Renal cortex interstitium (tissue), 15 donors: ENCODE measurements around the gene FUT1. TPM values are rescaled to one million over a fixed set of nuclear protein-coding genes. Genes with fewer than 3 reads are reported as not detected.
"Not testable (repeated sequence)": the region's sequence is repeated elsewhere in the genome, so short reads cannot be mapped to it uniquely, and the experiment has no call there.

Experiments
- DNase-seq, 11 donors: peaks; one replicate each; pipeline ENCODE4 v3.0.0-alpha.2; 2013; ENCODE audit warnings: low read depth in 9 of 11, low spot score in 4 of 11; ENCODE audit errors: extremely low read depth in 1 of 11
- long read RNA-seq, 16 experiments: transcript quantifications; one replicate each; lab custom pipeline, GENCODE V29; 2026
- polyA plus RNA-seq, 3 donors: library from polyadenylated mRNA; unstranded; fragments of 120-200 nt; gene quantifications; one replicate each; pipeline ENCODE4 v1.2.1, GENCODE V29; 2013; ENCODE audit not compliant: insufficient read length in 3 of 3

The FUT1 gene
- polyA plus RNA-seq = 1 to 10 TPM; 3.2 to 4.0 (median 3.3) TPM
- long read RNA-seq, donor 1 = 0 reads
- long read RNA-seq, donor 2 = 0 reads
- long read RNA-seq, donor 3 = 0 reads
- long read RNA-seq, donor 4 = 0 reads
- long read RNA-seq, donor 5 = 0 reads
- long read RNA-seq, donor 6 = 0 reads
- long read RNA-seq, donor 7 = 0 reads
- long read RNA-seq, donor 8, partial matches to known transcripts = 0 of 1 reads
- long read RNA-seq, donor 8, other reads (novel, unspliced or antisense) = 0 of 1 reads
- long read RNA-seq, donor 9, partial matches to known transcripts = 0 of 1 reads
- long read RNA-seq, donor 9, other reads (novel, unspliced or antisense) = 0 of 1 reads
- long read RNA-seq, donor 10 = 0 reads
- long read RNA-seq, donor 11, partial matches to known transcripts = 0 of 1 reads
- long read RNA-seq, donor 11, other reads (novel, unspliced or antisense) = 0 of 1 reads
- long read RNA-seq, donor 12, partial matches to known transcripts = 0 of 1 reads
- long read RNA-seq, donor 12, other reads (novel, unspliced or antisense) = 0 of 1 reads
- long read RNA-seq, donor 13 = 0 reads
- long read RNA-seq, donor 14 = 0 reads
- long read RNA-seq, donor 15 = 0 reads
- long read RNA-seq, donor 16 = 0 reads

DNA sequence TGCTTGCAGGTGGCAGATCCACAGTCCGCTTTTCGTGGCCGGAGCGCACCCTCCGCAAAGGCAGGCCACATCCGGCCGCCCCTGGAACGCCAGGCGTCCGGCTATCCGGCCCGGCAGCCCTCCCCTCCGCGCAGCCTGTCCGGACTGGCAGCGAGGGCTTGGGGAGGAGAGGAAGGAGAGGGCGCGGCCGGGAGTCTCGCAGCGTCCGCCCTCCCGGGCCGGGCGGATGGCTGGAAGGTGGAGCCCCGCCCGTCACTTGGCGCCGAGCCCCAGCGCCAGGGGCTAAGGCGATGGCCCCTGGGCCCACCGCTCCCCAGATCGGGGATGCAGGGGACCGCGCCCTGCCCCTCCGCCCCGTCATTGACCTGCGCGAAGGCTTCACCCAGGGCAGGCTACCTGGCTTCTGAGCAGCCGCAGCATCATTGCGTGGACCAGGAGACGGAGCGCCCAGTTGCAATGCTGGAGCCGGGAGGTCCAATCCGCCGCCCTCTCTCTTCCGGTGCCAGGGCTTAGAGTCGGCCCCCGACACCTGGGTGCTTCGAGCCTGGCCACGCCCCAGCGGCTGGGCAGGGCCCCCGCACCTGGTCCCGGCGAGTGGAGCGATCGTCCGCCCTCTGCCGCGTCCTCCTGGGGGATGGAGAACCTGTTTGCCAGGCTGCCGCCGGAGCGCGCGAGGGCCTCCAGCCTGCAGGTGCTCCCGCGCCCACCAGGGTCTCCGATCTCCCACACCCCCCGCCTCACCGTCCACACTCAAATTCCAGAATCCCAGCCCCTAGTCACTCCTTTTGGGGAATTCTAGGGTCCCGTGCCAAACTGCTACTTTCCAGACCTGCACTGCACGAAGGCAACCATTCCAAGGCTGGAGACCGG, at the start of gene FUT1:
TSS of gene FUT1 (minus strand) at position 146 of the 870 bp plus-strand sequence. CDS start 1,360 bp downstream, outside the sequence.
- DNase-seq = peak in 3 of 11 donors; percentile 64 to 77 (median 65)

DNA sequence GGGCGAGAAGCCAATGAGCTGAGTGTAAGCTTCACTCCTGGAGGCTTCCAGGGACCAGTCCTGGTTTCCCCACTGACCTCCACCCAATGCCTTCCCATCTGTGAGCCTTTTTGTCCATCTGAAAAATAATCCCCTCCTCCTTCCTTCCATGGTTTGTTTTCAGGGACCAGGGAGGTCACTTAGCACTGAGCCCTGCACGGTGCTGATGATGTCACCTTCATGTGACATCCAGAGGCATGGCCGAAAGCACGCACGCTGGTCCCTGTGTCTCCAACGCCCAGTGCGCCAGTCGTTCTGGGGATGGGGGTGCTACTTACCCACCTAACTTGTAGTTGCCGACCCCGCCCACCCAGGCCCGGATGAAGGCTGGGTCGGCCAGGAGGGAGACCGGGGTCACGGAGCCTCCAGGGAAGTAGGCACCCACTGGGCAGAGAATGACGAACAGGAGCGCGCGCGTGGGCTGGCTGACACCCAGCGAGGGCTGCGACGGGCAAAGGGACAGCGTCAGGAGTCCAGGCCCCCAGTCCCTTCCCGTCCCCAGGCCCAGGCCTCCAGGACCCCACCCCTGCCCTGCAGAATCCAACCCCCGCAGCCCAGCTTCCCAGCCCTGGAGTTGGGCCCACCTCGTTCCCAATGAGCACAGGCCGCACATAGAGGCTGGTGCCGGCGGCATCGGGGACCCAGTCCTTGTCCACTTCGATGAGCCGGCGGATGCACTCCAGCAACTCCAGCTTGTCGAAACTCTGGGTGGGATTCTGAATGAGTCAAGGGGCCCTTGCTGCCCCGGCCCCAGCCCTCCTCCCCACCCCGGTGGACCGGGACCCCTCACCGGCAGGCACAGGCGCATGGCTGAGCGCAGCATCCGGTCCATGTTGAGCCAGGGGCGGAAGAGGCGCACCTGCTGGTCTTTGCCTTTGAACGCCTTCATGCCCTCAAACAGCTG, 47.2 kb upstream of the FUT1 start:
- DNase-seq = no peak

DNA sequence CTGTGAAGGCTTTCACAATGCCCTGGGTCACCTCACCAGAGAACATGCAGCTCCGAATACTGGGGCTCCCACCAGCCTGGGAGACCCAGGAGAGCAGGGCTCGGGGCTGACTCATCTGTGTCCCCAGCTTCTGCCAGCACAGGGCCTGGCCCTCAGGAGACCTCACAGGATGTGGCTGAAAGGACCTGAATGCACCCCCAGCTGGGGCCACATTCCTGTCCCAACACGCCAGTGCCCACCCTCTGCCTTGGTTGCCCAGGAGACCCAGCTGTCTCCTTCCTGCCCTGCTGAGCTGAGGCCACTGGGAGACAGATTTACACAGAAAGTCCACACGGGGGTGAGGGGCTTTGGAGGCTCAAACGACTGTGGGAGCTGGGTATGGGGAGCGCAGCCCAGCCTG, 46.5 kb upstream of the FUT1 start:
- no peak for DNase-seq

DNA sequence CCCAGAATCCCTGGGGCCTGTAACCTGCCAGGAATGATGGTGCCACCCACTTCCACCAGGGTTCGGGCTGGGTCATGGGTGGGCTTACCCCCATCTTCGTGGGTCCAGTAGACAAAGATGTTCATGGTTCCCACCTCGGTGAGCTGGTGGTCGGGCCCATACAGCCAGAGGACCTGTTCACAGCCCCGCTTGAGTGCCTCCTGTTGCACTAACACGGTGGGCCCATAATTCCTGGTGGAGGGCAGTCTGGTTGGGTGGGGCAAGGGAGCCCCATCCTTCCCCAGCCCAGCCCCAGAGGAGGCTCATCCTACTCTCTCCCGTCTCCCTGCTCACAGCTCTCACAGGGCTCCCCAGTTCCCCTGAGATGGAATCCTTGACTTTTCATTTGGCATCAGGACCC, 44.7 kb upstream of the FUT1 start:
- no peak for DNase-seq

DNA sequence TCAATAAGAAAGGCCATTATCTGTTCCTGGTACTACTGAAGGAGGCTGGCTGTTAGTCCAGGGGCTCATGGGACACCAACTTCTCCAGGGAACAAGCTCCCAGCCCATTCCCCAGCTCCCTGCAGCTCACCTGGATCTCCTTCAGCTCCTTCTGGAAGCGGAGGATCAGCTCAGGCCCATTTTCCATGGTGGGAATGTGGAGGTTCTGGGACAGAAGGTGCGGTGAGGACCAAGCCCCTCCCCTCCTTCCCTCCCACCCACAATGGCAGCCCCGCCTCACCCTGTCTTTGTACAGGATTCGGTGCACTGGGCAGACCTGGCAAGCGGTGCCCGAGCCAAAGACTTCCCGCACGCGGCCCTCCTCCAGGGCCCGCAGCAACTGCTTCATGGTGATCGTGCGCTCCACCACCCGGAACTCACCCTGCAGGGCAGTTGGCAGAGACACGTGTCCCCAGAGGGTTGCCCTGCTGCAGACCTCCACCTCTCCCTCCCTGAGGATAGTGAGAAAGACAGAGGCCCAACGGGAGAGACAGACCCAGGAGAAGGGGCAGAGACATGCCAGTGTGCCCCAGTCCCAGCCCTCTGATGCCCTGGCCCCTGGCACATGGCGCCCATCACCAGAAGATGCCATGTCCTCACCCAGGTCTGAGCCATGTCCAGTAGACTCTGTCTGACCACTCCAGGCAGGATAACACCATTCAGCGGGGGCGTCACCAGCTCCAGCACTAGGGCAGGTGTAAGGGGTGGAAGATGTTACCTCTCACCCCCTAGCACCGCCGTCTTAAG, 44.0 kb upstream of the FUT1 start:
- DNase-seq = no peak

DNA sequence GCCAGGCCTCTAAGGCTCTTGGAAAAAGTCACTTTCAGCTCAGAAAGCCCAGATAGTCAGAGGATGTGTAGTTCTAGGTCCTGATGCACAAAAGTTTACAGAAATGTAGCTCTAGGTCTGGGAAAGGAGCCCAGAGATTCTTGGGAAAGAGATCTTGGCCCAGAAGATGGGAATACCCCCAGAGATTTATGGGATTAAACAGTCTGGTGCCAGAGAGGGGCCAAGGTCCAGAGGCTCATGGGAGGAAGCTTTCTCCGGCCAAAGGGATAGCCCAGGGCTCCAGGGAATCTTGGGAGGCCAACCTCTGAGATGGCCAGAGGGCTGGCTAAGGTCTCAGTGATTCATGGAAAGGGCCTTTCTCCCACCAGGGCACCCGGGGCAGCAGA, 43.2 kb upstream of the FUT1 start:
- DNase-seq = no peak

DNA sequence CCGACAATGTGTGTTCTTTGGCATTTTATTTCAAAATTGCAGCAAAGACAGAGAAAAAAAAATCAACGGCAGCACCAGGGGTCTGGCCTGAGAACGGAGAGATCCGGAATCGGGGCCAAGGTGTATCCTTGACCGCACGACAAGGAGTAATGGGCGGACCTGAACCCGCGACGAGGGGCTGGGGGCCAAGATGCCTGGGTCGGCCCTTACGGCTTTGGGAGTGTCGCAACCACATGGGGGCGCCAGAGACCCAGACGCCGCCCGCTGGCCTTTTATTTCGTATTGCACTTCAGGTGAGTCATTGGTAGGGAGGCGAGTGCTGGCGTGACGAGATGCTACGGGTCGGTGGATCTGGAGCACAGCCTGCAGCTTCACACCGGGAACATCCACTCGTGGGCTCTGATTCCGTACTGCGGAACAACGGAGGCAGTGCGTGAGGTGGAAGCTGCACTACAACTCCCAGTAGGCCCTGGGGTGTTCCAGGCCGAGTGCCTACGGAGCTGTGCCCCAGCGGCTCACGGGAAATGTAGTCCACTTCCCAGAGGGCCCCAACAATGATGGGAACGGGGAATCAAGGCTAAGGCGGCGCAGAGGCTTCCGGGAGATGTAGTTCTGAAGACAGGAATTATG, 42.7 kb upstream of the FUT1 start:
- peak; percentile 85 to 94 (median 91) for DNase-seq

DNA sequence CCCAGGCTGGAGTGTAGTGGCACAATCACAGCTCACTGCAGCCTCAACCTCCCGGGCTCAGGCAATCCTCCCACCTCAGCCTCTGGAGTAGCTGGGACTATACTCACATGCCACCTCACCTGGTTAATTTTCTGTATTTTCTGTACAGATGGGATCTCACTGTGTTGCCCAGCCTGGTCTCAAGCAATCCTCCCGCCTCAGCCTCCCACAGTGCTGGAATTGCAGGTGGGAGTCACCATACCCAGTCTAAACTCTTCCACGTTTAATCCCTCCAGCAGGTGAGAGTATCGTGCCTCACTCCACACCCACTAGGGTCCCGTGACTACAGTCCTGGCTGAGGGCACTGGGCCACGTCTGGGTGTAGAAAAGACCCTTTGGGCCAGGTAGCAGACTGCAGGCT, 41.9 kb upstream of the FUT1 start:
- no peak for DNase-seq

DNA sequence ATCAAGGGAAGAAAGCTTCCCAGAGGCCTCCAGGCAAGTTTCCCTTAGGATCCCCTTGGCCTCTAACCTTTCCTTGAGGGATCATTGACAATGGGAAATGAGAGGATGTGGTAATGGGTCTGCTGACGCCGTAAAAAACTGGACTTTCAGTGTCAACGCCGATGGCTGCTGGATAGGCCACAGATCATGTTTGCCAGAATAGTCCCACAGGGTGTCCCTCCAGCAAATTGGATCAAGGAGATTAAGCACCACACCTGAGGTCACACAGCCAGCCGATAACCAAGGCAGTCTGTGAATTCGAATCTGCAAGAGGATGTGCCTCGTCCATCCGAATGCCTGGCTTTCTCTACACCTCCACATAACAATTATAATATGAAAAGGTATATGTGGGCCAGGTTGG, 40.8 kb upstream of the FUT1 start:
- no peak for DNase-seq

DNA sequence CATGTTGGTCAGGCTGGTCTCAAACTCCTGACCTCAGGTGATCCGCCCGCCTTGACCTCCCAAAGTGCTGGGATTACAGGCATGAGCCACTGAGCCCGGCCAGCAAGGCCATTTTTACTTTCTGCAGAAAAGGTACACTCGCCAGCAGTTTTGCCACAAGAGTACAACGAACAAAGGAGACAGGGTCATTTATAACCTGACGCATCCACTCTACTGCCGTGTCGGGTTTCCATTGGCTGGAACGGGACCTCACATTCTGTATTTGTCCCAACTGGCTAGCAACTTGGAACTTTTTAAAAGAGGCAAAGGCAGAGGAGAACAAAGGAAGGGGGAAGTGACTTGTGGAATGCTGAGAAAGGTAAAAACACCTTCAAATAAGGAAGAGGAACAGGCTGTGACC, 34.9 kb upstream of the FUT1 start:
- not testable (repeated sequence) for DNase-seq

DNA sequence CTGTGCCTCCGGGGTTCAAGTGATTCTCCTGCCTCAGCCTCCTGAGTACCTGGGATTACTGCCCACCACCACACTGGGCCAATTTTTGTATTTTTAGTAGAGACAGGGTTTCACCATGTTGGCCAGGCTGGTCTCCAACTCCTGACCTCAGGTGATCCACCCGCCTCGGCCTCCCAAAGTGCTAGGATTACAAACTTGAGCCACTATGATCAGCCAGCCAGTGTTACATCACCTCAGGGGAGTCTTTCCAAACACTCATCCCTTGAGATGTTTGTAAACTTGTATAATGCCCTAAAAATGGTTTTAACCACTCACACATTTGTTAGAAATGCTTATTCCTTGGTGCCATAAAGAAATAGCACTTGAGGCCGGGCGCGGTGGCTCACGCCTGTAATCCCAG, 34.0 kb upstream of the FUT1 start:
- DNase-seq = not testable (repeated sequence)

DNA sequence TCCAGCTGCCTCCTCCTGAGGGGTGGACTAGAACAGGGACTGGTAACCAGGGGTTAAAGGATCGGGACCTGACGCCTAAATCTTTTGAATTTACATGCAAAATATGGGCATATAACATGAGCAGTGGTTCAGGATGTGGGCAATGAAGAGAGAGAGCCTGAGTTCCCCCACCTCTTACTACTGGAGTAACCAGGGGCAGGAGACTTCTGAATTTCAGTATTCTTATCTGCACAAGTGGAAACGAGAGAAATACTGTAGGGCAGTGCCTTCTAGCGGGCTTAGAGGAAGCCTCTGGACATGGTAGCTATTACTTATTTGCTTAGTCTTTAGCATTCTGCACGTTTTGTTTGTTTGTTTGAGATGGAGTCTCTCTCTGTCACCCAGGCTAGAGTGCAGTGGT, 32.1 kb upstream of the FUT1 start:
- DNase-seq = no peak

DNA sequence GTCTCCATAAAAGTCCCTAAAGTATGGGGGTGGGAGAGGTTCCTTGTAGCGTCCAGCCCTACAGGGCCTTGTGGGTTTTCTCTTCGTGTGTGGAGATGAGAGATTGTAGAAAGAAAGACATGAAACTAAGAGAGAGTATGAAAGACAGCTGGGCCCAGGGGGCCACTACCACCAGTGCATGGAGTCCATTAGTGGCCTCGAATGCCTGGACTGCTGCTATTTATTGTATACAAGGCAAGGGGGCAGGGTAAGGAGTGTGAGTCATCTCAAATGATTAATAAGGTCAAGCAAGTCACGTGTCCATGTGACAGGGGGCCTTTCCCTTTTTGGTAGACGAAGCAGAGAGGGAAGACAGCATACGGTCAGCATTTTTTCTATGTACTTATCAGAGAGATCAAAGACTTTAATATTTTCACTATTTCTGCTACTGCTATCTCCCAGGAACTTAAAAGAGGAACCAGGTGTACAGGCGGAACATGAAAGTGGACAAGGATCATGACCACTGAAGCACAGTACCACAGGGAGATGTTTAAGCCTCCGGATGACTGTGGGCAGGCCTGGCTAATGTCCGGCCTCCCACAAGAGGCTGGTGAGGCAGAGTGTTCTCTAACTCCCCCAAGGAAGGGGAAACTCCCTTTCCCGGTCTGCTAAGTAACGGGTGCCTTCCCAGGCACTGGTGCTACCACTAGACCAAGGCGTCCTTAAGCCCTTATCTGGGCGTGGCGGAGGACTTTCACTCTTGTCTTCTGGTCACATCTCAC, 28.4 kb upstream of the FUT1 start:
- no peak for DNase-seq

DNA sequence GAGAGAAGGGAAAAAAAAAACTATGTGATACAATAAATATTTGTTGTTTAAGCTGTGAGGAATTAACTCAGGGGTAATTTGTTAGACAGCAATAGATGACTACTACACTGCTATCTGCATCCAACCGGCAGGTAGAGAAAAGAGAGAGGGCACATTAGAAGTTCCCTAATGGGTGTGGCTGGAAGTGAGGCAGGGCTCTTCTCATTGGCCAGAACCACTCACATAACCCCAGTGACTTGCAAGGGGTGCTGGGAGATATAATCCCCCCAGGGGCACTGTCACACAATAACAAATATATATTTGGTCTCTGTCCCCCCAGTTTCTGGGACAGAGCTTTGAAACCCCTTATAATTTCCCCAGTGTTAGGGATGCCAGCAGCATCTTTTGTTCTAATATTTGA, 27.2 kb upstream of the FUT1 start:
- no peak for DNase-seq

DNA sequence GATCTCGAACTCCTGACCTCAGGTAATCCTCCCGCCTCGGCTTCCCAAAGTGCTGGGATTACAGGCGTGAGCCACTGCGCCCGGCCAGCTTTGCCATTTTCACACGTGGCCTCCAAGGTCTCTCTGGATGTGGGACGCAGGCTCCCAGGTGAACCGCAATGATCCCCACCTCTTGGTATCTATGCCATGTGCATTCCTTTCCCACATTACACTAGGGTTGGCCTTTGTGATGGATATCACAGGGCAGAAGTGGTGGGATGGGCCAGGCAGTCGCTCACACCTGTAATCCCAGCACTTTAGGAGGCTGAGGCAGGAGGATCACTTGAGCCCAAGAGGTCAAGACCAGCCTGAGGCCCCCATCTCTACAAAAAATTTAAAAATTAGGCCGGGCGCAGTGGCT, 25.3 kb upstream of the FUT1 start:
- no peak for DNase-seq

DNA sequence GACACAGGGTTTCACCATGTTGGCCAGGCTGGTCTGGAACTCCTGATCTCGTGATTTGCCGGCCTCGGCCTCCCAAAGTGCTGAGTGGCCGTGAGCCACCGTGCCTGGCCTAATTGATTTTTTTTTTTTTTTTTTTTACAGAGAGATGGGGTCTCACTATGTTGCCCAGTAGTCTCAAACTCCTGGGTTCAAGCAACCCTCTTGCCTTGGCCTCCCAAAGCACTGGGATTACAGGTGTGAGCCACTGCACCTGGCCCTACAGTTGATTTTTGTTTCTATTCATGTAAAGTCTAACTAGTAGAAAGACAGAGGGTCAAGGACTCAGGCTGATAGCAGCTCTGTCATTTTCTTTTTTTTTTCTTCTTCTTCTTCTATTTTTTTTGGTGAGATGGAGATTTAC, 24.7 kb upstream of the FUT1 start:
- DNase-seq = no peak

DNA sequence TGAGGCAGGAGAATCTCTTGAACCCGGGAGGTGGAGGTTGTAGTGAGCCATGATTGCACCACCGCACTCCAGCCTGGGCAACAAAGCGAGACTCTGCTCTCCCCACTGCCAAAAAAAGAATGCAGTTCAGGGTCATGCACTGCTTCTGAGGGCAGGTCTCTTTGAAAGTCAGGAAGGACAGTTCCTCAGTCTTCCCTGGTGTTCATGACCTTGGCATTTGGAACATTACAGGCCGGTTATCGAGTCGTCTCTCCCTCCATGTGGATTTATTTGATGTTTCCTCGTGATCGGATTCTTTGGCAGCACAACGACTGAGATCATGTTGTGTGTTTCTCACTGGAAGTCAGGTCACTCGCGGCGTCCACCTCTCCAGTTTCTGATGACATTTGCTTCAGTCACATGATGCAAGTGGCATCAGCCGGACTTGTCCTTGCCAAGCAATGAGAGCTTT, 20.1 kb upstream of the FUT1 start:
- DNase-seq = no peak
